ENCODE measurements around the gene HERPUD2.
"Not testable (repeated sequence)": the region's sequence is repeated elsewhere in the genome, so short reads cannot be mapped to it uniquely, and the experiment has no call there.

HERPUD2 gene

GRCh38 chr7:35677582-35678356 lies 17.2 kb downstream of the HERPUD2 start:
- DNase-seq (ENCODE audit: low read depth) = no peak

GRCh38 chr7:35676211-35676610 lies 18.7 kb downstream of the HERPUD2 start:
- DNase-seq (ENCODE audit: low read depth) = no peak

GRCh38 chr7:35670856-35671569 lies 23.9 kb downstream of the HERPUD2 start:
- no peak for DNase-seq (ENCODE audit: low read depth)

GRCh38 chr7:35660411-35660810 lies 34.5 kb downstream of the HERPUD2 start:
- not testable (repeated sequence) for DNase-seq (ENCODE audit: low read depth)

DNA sequence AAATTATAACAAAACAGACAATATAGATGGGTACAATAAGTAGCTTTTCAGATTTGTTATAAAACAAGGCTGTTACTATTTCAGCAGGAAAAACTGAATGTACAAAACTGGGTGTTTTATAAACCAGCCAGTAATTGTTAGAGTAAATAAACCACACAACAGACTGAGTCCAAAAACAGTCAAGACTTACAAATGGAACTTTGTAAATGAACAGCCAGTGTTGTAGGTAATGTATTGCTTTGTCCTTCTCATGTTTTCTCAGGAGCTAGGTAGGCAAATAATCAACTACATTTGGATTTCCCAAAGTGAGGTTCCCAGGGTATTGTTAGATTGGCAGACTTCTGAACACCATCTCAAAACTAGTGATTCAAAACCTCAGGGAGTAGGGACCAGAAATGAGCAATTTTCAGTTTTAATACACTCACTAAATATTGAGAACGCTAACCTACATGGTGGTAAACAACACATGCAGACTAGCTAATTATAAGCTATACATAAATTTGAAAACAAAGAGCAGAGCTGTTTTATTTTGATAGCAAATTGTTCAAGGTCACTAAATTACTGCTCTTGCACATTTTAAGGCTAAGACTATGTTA lies 36.2 kb downstream of the HERPUD2 start:
- DNase-seq (ENCODE audit: low read depth) = no peak

- DNase-seq (ENCODE audit: low read depth) = no peak
These were observed 37.8 kb downstream of the HERPUD2 start for GRCh38 chr7:35657125-35657524.

DNA sequence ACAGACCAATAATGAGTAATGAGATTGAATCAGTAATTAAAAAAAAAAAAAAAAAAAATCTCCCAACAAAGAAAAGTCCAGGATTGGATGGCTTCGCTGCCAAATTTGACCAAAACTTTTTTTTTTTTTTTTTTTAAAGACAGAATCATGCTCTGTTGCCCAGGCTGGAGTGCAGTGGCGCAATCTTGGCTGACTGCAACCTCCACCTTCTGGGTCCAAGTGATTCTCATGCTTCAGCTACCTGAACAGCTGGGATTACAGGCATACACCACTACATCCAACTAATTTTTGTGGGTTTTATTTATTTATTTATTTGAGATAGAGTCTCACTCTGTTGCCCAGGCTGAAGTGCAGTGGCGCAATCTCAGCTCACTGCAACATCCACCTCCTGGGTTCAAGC lies 40.4 kb downstream of the HERPUD2 start:
- not testable (repeated sequence) for DNase-seq (ENCODE audit: low read depth)

DNA sequence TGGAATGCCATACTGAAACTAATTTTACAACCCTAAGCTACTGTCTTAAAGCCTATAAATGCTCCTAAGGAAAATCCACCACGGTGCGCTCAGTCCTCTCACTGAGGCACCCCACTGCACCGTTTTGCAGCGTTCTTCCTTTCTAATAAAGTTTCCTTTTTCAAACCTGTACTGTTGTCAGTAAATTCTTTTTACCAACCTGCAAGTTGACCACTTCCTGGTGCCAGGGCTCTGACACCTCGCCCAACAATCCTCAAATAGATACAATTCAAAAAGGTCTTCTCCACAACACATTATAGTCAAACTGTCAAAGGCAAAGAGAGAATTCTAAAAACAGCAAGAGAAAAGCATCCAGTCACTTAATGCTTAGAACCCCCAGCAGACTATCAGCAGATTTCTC lies 42.8 kb downstream of the HERPUD2 start:
- no peak for DNase-seq (ENCODE audit: low read depth)

DNA sequence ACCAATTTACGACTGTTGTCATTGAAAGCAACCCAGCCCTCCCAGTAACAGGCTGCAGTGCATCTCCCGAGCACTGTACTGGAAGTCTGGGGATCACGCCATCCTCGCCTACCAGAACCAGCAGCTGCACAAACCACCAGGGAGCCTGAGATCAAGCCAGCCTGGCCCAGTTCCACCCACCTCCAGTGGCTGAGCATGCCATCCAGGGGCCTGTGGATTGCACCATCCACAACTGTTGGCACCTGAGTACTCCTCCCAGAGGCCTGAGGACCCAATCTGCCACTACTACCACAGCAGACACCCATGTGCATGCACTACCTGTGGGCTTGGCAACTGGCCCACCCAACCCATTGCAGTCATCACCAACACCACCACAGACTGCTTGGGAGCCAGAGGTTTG lies 44.2 kb downstream of the HERPUD2 start:
- DNase-seq (ENCODE audit: low read depth) = no peak

DNA sequence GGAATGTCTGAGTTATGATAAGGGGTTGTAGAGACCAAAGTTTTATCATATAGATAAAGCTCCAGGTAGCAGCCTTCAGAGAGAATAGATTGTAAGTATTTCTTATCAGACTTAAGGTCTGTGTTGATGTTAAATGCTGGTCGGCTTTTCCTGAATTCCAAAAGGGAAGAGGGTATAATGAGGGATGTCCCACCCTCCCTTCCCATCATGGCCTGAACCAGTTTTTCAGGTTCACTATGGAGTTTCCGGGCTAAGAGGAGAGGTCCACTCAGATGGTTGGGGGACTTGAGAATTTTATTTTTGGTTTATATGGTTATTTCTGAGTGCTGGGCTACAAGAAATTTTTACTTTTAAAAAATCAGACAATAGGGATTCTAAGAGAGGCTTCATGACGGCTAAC lies 45.2 kb downstream of the HERPUD2 start:
- DNase-seq (ENCODE audit: low read depth) = no peak

- DNase-seq (ENCODE audit: low read depth) = no peak
These were observed 46.6 kb downstream of the HERPUD2 start for GRCh38 chr7:35648367-35648766.

- DNase-seq (ENCODE audit: low read depth) = no peak
These were observed 47.8 kb downstream of the HERPUD2 start for GRCh38 chr7:35647171-35647574.

DNA sequence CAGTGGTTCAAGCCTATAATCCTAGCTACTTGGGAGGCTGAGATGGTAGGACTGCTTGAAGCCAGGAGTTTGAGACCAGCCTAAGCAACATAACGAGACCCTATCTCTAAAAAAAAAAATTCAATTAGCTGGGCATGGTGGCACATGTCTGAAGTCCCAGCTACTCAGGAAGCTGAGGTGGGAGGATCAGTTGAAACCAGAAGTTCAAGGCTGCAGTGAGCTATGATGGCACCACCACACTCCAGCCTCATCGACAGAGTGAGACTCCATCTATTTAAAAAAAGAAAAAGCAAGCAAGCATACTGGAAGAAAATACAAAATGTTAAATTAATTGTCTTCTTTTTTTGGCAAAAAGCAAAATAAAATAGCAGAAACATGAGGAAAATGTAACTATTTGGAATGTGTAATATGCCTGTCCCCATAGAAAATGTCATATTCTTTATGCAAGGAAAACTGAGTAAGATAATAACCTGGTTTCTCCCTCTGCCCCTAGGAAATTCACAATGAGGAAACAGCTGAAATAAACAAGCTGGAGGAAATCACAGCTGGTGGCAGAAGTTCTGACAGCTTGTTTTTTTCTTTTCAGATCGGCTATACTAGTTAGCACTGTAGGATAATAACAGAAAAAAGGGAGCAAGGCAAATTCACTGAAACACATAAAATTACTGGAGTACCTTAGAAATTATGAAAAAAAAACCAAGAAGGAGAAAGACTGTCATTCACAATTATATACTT lies 48.5 kb downstream of the HERPUD2 start:
- no peak for DNase-seq (ENCODE audit: low read depth)

DNA sequence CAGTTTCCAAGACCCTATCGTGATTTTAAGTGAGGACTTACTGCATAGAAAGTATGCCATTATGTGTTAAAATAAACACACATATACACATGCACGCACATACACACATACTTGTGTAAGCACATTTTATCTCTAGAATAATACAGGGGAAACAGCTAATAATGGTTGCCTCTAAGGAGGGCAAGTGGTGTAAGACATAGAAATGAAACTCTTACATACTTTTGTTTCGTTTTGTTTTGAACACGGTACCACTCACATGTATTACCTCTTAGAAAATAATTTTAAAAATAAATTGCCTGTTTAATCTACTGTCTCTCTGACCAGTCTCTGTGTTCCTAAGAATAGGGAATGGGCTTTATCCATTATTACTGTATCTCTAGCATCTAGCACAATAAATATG lies 49.2 kb downstream of the HERPUD2 start:
- no peak for DNase-seq (ENCODE audit: low read depth)

- DNase-seq (ENCODE audit: low read depth) = no peak
These were observed 64.6 kb downstream of the HERPUD2 start for GRCh38 chr7:35630024-35630972.

DNA sequence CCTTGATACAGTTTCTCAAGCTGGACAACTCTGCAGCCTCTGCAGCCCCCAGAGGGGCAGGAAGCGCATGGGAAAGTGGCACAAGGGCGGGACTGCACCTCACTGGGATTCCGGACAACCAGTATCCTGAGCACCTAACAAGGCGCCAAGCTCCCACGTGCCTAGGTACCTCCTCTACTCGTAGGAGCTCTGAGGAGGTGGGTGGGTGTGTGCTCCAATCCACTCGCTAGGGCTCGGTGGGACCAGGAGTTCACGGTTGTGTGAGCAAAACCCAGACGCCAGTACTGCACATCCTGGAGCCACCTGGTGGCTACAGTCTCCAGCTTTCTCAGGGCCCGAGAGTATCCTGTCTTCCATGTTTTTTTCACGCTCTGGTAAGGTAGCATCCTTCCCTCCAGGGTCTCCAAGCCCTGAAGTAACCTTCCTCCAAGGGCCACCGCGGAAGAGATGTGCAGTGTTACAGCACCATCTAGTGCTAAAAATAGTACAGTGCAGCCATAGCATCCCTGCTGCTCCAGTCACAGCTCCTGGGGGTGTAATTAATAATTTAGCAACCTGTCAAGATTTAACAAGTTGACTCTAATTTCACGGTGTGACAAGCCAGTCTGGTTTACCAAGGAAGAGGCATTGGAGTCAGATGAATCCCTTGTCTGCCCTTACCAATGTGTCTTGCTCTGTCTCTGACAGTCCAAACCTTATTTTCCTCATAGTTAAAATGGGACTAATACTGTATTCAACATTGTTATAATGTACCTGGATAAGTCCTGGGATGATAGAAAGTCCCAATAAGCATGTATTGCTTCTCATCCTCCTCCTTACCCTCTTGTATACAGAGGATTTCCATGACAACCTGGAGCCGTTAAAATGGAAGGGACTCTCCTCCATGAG lies 70.4 kb downstream of the HERPUD2 start:
- DNase-seq (ENCODE audit: low read depth) = no peak

GRCh38 chr7:35623381-35623780 lies 71.6 kb downstream of the HERPUD2 start:
- no peak for DNase-seq (ENCODE audit: low read depth)

DNA sequence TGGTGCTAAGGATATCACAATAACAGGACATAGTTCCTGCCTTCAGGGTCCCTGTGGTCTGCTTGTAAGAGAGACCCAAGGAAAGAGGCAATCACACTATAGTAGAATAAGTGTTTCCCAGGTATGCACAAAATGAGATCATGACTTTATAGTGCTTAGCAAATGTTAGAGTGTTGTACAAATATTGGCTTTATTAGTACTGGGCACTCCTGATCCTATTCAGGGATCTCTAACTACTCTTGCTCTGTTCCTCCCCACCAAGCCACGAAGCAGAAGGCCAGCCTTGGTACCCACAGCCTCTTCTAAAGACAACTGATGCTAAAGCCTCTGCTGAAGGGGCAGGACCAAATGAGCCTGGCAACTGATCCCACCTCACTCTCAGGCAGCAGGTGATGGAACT lies 75.1 kb downstream of the HERPUD2 start:
- no peak for DNase-seq (ENCODE audit: low read depth)

- no peak for DNase-seq (ENCODE audit: low read depth)
These were observed 77.9 kb downstream of the HERPUD2 start for GRCh38 chr7:35617041-35617440.

GRCh38 chr7:35613150-35613549 lies 81.8 kb downstream of the HERPUD2 start:
- DNase-seq (ENCODE audit: low read depth) = no peak
